Panc1 (cell line): ENCODE results near the gene TTC34.

ENCODE experiments used
- CTCF ChIP-seq: fragments of 450-650 bp; IDR thresholded peaks from 2 replicates; pipeline ENCODE4 v1.5.1; 2017; ENCODE audit warnings: mild to moderate bottlenecking
- POLR2AphosphoS5 ChIP-seq: IDR thresholded peaks from 2 replicates; pipeline ENCODE4 v1.6.1; 2012; ENCODE audit warnings: mild to moderate bottlenecking, low read depth, low read length, moderate library complexity
- REST ChIP-seq, 2 experiments: IDR thresholded peaks; 2 replicates each; pipeline ENCODE4 v1.6.1; 2011 to 2012; ENCODE audit warnings: low read depth in 2 of 2, control low read depth in 1 of 2, low read length in 1 of 2, mild to moderate bottlenecking in 1 of 2, moderate library complexity in 1 of 2; ENCODE audit not compliant: insufficient read depth in 1 of 2
- SIN3A ChIP-seq: IDR thresholded peaks from 2 replicates; pipeline ENCODE4 v1.6.1; 2012; ENCODE audit warnings: low read depth, mild to moderate bottlenecking, low read length, moderate library complexity, borderline replicate concordance; ENCODE audit not compliant: insufficient read depth
- TCF7L2 ChIP-seq: IDR thresholded peaks from 2 replicates; pipeline ENCODE4 v1.6.1; 2011; ENCODE audit warnings: mild to moderate bottlenecking, low read depth, low read length, inconsistent platforms

GRCh38 chr1:2639203-2639602 lies 162.3 kb downstream of the TTC34 start:
- no peak for TF ChIP-seq CTCF
- no peak for TF ChIP-seq REST (IDR thresholded peaks at IDR 0.05; ENCODE audit: insufficient read depth in 1 of 2, low read depth in 2 of 2, low read length in 1 of 2)
- TF ChIP-seq POLR2AphosphoS5: no peak
- no peak for TF ChIP-seq SIN3A
- no peak for TF ChIP-seq TCF7L2
